ENCODE data around the gene ZNF521.

ZNF521 gene

DNA sequence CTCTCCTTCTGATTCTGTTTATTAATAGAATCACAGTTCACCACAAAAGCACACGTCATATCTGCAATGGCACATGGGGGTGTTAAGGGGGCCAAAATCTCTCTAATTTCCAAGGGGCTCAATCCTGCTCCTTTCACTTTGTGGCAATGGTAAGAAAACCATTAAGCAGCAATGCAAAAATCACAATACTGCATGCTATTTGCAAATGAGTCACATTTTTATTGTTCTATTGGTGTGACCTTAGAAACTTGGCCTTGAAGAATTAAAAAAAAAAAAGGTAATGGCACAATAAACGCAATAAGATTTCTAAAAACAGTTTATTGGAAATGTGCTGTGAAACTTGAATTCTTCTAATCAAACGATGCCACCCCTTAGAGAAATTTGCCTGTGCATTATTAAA, 251.5 kb downstream of the ZNF521 start:
- Mint-ChIP-seq H3K9me3 (peaks cover 1% of the 10 kb centered on the region), H3K4me1 (no peaks in the 10 kb centered on the region), H3K4me3 (no peak overlapping the region), H3K36me3 (no peaks in the 10 kb centered on the region), H3K27ac (no peak overlapping the region)
- no peak for ATAC-seq
- DNase-seq (ENCODE audit: low spot score in 2 of 2) = no peak

DNA sequence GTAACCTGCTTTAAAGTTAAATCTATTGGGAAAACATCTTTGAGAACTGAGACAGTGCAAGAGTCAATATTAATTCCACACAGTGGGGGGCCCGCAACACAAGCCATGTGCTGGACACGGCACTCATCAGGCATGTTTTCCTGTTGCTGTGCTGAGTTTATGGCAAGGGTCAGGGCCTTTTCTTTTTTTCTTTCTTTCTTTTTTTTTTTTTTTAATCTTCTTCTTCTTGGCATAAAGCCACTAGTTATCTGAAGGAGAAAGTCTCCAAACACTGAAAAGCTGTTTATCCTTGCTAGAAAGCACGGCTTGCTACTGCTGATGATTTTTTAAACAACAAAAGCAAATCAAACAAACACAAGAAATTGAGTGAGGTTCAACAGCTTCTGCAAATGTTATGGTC, 252.1 kb downstream of the ZNF521 start:
- Mint-ChIP-seq H3K9me3 (no peaks in the 10 kb centered on the region), H3K27ac (no peak overlapping the region), H3K4me3 (no peak overlapping the region), H3K4me1 (no peaks in the 10 kb centered on the region), H3K36me3 (no peaks in the 10 kb centered on the region)
- DNase-seq (ENCODE audit: low spot score in 2 of 2) (no peak), ATAC-seq (no peak)

DNA sequence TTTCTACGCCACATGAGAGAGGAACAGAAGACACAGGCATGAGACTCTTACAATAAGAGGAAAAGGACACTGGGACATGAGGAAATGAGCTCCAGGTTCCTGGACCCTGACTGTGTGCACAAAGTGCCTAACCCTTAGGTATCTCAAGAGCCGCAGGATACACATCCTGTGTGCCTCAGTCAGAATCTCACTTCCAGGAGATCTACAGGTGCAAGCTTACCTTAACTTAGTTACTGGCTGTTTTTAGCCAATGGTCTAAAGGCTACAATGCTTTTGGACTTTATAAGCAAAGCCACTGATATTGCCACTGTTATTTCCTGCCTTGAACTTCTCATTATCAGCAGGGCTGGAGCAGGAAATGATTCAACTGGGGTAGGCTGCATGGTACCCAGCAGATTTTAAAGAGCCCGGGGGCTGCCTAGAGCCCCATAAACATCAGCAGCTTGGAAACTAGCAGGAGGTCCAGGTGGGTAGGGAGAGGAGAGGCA, 254.4 kb downstream of the ZNF521 start:
- no peak for ATAC-seq

DNA sequence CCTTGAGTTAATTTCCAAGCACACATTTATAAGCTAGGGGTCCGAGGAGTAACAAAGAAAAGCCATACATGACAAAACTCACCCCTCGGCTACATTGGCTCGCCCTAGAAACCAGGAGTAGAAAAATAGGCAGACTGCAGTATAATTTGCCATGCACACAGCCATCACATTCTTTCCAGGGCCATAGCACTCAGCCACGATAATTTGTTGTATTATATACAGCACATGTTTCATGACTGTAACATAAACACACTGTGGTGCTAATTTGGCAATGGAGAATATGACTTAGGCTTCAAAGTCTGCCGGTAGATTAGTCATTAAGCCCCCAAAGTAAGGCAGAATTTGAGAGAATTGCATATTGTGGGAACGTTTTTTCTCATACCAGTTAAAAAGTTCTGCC, 254.9 kb downstream of the ZNF521 start:
- no peaks in the 10 kb centered on the region for H3K4me1 Mint-ChIP-seq
- no peak for ATAC-seq
- H3K27ac Mint-ChIP-seq = no peak overlapping the region
- no peak for DNase-seq (ENCODE audit: low spot score in 2 of 2)
- H3K36me3 Mint-ChIP-seq = no peaks in the 10 kb centered on the region
- H3K9me3 Mint-ChIP-seq = no peaks in the 10 kb centered on the region
- H3K4me3 Mint-ChIP-seq = no peak overlapping the region

More for the DNA sequence above, 254.4 kb downstream of the ZNF521 start:
- Mint-ChIP-seq H3K36me3 (no peaks in the 10 kb centered on the region), H3K27ac (no peak overlapping the region), H3K9me3 (no peaks in the 10 kb centered on the region), H3K4me1 (no peaks in the 10 kb centered on the region), H3K4me3 (no peak overlapping the region)
- no peak for DNase-seq (ENCODE audit: low spot score in 2 of 2)

DNA sequence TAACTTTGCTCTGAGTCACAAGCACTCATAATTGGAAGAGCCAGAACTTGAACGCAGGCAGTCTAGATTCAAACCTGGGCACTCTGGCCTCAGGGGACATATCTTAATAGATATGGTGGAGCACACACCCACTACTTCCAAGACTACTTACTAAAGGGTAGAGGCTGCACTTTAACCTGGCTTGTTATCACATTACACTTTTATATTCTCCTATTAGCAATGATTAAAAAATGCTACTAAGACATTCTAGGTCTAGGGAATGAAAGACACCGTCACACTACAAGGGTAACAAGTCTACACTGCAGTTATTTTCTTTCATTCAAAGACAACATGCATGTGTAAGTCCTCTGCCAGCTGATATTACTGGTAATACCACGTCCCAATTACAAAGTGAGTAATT, 258.8 kb downstream of the ZNF521 start:
- Mint-ChIP-seq H3K4me3 (no peak overlapping the region), H3K9me3 (no peaks in the 10 kb centered on the region), H3K27ac (no peak overlapping the region), H3K4me1 (no peaks in the 10 kb centered on the region), H3K36me3 (no peaks in the 10 kb centered on the region)
- no peak for ATAC-seq
- DNase-seq (ENCODE audit: low spot score in 2 of 2) = no peak

DNA sequence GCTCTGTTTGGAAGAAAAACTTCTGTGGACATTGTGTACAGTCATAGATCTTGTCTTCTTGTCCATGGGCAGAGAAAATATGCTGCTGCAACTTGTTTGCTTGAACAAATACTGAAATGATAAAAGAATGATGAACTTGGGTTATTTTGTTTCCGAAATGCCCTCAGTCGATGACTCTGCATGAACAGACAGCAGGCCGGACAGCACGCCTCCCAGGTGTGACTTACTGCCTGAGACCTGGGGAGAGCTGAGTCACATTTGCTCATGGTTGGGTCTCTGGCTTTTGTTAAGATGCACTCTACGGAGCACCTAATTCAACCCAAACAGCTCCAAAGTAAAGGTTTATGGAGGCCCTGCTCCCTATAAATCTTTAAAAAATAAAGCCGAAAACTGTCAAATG, 262.5 kb downstream of the ZNF521 start:
- Mint-ChIP-seq H3K4me1 (no peaks in the 10 kb centered on the region), H3K27ac (no peak overlapping the region)
- ATAC-seq = no peak

DNA sequence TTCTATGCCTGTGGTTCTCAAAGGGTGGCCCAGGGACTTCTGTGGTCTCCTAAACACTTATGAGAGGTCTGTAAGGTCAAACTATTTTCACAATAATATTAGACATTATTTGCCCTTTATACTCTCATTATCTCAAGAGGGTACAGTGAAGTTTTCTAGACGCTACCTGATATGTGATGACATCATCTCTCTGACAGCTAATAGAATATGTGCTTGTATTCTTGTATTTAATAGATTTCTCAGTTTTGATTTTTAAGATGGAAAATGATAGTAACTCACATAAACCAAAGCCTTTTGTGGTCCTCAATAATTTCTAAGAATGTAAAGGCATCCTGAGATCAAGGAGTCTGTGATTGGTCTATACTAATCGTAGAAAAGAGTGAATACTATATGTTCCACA, 265.1 kb downstream of the ZNF521 start:
- Mint-ChIP-seq H3K4me1 (no peaks in the 10 kb centered on the region), H3K27ac (no peak overlapping the region), H3K36me3 (no peaks in the 10 kb centered on the region), H3K4me3 (no peak overlapping the region), H3K9me3 (no peaks in the 10 kb centered on the region)
- no peak for ATAC-seq
- no peak for DNase-seq (ENCODE audit: low spot score in 2 of 2)

More for the DNA sequence above, 262.5 kb downstream of the ZNF521 start:
- H3K36me3 Mint-ChIP-seq = no peaks in the 10 kb centered on the region
- DNase-seq (ENCODE audit: low spot score in 2 of 2) = no peak
- no peak overlapping the region for H3K4me3 Mint-ChIP-seq
- no peaks in the 10 kb centered on the region for H3K9me3 Mint-ChIP-seq

DNA sequence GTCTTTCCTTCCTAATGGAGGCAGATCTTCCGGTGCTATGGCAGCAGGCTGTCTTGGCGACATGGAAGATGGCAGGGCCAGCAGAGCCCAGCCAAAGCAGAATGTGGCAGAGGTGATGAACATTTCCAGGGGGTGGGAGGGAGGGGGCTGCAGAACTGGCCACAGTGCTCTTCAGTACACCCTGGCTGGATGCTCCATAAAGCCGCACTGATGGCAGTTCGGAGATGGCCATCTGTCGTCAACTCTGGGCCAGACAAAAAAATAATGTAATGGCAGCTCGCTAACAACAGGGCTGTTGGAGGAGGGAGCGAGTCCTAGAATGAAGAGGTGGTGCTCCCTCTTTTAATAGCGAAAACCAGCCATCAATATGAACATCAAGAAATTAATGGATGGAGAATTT, 271.0 kb downstream of the ZNF521 start:
- Mint-ChIP-seq H3K27ac (no peak overlapping the region), H3K36me3 (no peaks in the 10 kb centered on the region), H3K4me1 (no peaks in the 10 kb centered on the region), H3K9me3 (peaks cover 3% of the 10 kb centered on the region), H3K4me3 (no peak overlapping the region)
- DNase-seq (ENCODE audit: low spot score in 2 of 2) = no peak
- no peak for ATAC-seq

DNA sequence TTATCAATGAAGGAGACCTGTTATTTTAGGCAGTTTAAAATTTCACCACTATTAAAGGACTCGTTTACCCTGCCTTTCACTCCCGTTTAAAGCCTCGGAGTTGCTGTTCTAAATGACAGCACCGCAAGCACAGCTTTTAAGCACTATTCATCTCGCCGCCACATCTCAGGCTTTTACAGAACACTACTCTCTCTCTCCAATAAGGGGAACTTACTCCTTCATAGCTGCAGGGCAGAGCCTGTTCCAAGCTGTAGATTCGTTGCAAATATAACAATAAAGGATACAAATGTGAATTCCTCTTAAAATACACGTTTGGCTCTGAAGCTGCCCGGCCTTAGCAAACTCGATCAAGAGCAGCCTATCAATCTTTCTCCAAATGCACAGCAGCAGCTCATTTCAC, 271.8 kb downstream of the ZNF521 start:
- Mint-ChIP-seq H3K36me3 (no peaks in the 10 kb centered on the region), H3K9me3 (peaks cover 3% of the 10 kb centered on the region)

DNA sequence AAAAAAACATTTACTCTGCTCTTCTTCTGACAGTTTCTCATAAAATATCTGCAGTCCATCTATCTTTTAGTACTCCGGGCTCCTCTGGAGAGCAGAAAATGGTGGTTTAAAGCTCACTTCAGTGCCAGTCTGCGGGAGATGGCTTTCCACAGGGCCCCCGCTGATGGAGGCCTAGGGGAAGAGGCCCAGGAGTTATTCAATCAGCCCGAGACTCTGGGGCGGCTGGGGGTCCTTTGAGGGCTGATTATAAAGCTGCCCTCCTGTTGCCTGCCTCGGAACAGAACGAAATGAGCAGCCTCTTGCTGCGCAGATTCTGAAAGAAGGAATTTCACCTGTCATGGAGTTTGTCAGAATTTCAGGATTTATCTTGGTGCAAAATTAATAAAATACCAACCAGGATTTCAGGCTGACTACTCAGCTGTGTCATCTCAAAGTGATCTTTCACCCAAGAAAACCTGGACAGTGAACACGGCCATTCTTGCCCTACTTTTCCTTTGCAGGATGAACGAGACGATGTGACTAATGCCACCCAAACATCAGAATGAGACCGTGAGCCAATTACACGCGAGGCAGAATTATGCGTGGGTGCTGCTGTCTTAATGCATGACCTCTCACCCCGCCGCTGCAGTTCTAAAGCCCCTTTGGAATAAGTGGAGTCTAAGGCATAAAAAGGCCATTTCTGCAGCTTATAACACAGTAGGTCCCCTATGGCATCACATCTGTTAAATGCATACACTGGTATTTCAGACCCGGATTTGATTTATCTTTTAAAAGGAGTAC, 273.8 kb downstream of the ZNF521 start:
- Mint-ChIP-seq H3K9me3 (peaks cover 3% of the 10 kb centered on the region), H3K4me1 (no peaks in the 10 kb centered on the region), H3K4me3 (no peak overlapping the region), H3K36me3 (no peaks in the 10 kb centered on the region), H3K27ac (no peak overlapping the region)
- DNase-seq (ENCODE audit: low spot score in 2 of 2) (no peak), ATAC-seq (no peak)

More for the DNA sequence above, 271.8 kb downstream of the ZNF521 start:
- Mint-ChIP-seq H3K4me3 (no peak overlapping the region), H3K27ac (no peak overlapping the region), H3K4me1 (no peaks in the 10 kb centered on the region)
- ATAC-seq (no peak), DNase-seq (ENCODE audit: low spot score in 2 of 2) (no peak)

DNA sequence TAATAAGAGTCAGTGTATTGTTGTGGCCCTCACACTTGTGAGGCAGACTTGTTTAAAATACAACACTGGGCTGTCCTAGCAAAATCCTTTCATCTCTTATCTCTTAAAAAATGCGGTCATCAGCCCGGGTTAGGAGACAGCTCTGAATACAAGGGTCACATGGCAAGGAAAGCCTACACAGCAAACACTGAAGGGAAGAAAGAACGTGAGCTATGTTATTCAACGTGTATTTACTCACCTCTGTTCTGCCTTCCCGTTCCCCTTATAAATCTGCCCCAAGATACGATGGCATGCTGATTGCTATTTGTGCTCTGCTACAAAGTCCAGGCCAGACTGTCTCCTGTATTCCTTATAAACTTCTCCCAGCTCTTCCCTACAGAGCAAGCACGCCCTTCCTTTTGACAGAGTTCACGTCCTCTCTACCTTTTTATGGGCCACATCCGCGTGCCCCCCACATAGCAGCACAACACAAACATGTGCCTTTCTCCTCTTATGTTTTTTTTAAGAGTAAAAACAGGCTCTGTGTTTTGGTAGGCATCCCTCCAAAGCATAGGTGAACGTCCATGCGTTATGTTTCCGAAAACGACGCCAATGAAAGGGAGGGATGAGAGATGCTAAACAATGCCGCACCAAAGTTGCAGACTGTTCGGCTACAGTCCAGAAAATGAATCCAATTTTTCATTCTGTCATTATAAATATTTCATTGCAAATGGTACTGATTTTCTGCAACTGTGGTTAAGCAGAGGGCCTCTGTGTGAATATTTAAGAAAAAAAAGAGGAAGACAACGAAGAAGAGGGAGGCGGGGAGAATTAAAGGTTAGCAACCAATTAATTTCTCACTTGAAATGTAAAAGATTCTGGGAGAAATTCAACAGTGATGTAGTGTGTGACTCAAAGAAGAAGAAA, 274.7 kb downstream of the ZNF521 start:
- Mint-ChIP-seq H3K27ac (no peak overlapping the region), H3K4me1 (no peaks in the 10 kb centered on the region), H3K9me3 (peaks cover 3% of the 10 kb centered on the region), H3K36me3 (no peaks in the 10 kb centered on the region), H3K4me3 (no peak overlapping the region)
- no peak for DNase-seq (ENCODE audit: low spot score in 2 of 2)
- ATAC-seq = no peak

DNA sequence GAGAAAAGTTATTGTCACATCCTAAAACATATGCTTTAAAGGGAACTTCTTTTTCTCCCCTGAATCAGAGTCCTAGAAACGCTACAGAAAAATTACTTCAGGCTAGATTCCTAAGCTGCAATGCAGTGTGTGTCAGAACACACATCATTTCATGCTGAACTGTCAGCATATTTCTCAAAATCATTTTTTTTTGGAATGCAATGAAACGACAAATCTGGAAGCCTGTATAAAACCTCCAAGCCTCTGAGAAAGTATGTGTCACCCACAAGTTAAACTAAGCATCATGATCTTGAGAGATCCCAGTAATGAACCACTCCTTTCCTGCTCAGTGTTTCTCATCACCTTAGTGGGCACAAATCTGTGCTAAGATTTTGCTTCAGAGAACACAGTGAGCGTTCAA, 276.2 kb downstream of the ZNF521 start:
- Mint-ChIP-seq H3K36me3 (no peaks in the 10 kb centered on the region), H3K4me1 (no peaks in the 10 kb centered on the region), H3K9me3 (peaks cover 6% of the 10 kb centered on the region), H3K27ac (no peak overlapping the region), H3K4me3 (no peak overlapping the region)
- ATAC-seq = no peak
- no peak for DNase-seq (ENCODE audit: low spot score in 2 of 2)

DNA sequence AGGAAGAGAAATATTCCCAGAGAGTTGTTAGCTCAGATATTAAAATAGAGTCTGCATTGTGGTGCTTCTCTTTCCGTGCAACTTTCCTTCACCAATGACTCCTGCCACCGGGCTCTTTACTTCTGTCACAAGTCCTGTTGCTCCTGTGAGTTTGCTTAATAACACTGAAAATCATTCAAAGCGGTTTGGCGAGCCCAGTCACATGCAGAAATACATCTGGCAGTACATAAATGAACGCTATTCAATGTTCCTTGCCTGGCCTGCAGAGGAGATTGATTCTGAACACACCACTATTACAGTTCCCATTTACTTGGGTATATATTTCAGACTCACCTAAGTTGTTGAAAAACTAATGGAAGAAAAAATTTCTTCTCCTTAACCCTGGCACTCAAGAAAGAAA, 276.6 kb downstream of the ZNF521 start:
- Mint-ChIP-seq H3K4me1 (no peaks in the 10 kb centered on the region), H3K4me3 (no peak overlapping the region), H3K9me3 (peaks cover 4% of the 10 kb centered on the region), H3K27ac (no peak overlapping the region), H3K36me3 (no peaks in the 10 kb centered on the region)
- no peak for DNase-seq (ENCODE audit: low spot score in 2 of 2)
- no peak for ATAC-seq

DNA sequence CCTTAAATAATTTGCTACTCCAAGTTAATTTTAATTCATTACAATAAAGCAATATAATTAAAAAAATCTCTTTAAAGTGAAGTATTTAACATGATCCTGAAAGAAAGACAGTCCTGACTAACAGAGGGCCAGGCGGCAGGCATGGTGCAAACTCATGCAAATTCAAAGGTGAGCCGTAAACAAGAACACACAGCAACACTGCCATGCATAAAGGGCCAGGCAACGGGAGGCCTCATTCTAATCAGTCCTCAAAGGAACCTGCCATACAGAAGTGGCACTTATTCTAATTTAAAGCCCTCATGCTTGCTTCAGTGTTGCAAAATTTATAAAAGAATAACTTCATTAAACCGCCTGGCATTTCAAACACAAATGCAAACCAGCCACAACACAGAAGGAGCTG, 277.0 kb downstream of the ZNF521 start:
- Mint-ChIP-seq H3K9me3 (peaks cover 3% of the 10 kb centered on the region), H3K4me3 (no peak overlapping the region), H3K36me3 (no peaks in the 10 kb centered on the region), H3K4me1 (no peaks in the 10 kb centered on the region), H3K27ac (no peak overlapping the region)
- DNase-seq (ENCODE audit: low spot score in 2 of 2) (no peak), ATAC-seq (no peak)

DNA sequence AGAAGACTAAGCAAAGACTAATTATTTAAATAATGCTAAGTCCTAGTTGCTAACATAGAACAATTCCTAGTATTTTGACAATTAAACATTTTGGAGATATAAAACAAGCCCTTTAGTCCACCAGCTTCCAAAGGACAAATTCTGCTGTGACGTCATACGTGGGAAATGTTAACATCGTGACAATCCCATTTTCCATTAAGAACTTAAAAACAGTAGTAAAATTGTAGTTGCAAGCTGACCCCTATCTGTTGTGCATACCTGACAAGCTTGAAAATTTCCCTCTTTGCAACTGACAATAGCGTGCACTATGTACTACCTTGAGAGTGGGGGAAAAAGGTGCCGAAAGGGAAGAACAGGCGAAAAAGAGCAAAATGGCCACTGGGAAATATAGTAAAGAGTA, 279.8 kb downstream of the ZNF521 start:
- Mint-ChIP-seq H3K27ac (no peak overlapping the region), H3K9me3 (peaks cover 3% of the 10 kb centered on the region), H3K36me3 (no peaks in the 10 kb centered on the region), H3K4me1 (no peaks in the 10 kb centered on the region), H3K4me3 (no peak overlapping the region)
- DNase-seq (ENCODE audit: low spot score in 2 of 2) = no peak
- ATAC-seq = no peak
